Heart right ventricle (tissue), 16 donors: ENCODE results near the gene NFAM1. TPM values are rescaled to one million over a fixed set of nuclear protein-coding genes. Genes with fewer than 3 reads are reported as not detected.

ENCODE experiments used
- ATAC-seq, 8 donors: fragments of 200-7000 bp; cut with Tn5 transposase; one replicate each; pipeline ENCODE4 v1.9.1; 2020; ENCODE audit warnings: mild to moderate bottlenecking in 8 of 8, moderate library complexity in 8 of 8, moderate number of reproducible peaks in 1 of 8
- DNase-seq, 2 donors: peaks; one replicate each; pipeline ENCODE4 v3.0.0-alpha.2; 2020
- H3K27ac ChIP-seq, 10 donors: fragments of 200-600 bp; sonication (generic) in 2 of 10; one replicate each; pipeline versions ENCODE4 v1.5.0 to v1.8.0; 2020 to 2022; ENCODE audit warnings: mild to moderate bottlenecking in 3 of 10
- H3K27me3 ChIP-seq, 7 donors: fragments of 200-600 bp; one replicate each; pipeline ENCODE4 v1.8.0; 2021 to 2022; ENCODE audit warnings: mild to moderate bottlenecking in 2 of 7
- H3K36me3 ChIP-seq, 9 donors: fragments of 200-600 bp; sonication (generic) in 1 of 9; one replicate each; pipeline versions ENCODE4 v1.5.0 to v1.8.0; 2020 to 2022; ENCODE audit warnings: mild to moderate bottlenecking in 2 of 9
- H3K4me1 ChIP-seq, 9 donors: fragments of 200-600 bp; sonication (generic) in 1 of 9; one replicate each; pipeline versions ENCODE4 v1.5.0 to v1.8.0; 2020 to 2022; ENCODE audit warnings: mild to moderate bottlenecking in 4 of 9
- H3K4me3 ChIP-seq, 10 donors: fragments of 200-600 bp; sonication (generic) in 2 of 10; one replicate each; pipeline versions ENCODE4 v1.5.0 to v1.8.0; 2020 to 2022; ENCODE audit warnings: mild to moderate bottlenecking in 7 of 10, moderate library complexity in 2 of 10
- H3K9me3 ChIP-seq, 11 donors: fragments of 200-600 bp in 10 of 11; sonication (generic) in 2 of 11; one replicate each; pipeline versions ENCODE4 v1.5.0 to v1.8.0; 2013 to 2022; ENCODE audit warnings: mild to moderate bottlenecking in 2 of 11, control low read depth in 1 of 11, moderate library complexity in 1 of 11
- WGBS, 2 donors: extraction: QIAGEN DNeasy Blood & Tissue Kit; methylation state at CpG; one replicate each; pipeline ENCODE4 v1.1.7; 2013; ENCODE audit warnings: inconsistent platforms in 1 of 2; 5-methylcytosine and 5-hydroxymethylcytosine counted together
- intact Hi-C, 10 donors: fragments of 100-400 bp; cut with DNase I; formaldehyde crosslinking; loops; one replicate each; pipeline versions ENCODE4 v1.11.1 to v1.14.2; 2022
- polyA plus RNA-seq, 2 donors: library from polyadenylated mRNA; stranded (reverse); fragments of 200-250 nt; gene quantifications; one replicate each; pipeline ENCODE4 v1.2.3, GENCODE V29; 2013
- total RNA-seq, 10 donors: library from RNA; stranded (reverse); fragmentation: NEBNext Ultra II Directional in 3 of 10; extraction: Animal tissue kit (Norgen Biotek cat#: 25700) in 3 of 10; gene quantifications; one replicate each; pipeline versions ENCODE4 v1.2.1 to v1.2.4, GENCODE V29; 2021 to 2023
- TF ChIP-seq, protein P1 (sequence below), 9 donors: fragments of 200-600 bp; sonication (generic) in 2 of 9; IDR thresholded peaks; one replicate each; pipeline versions ENCODE4 v1.5.0 to v1.8.0; 2021 to 2022; ENCODE audit warnings: antibody characterized with exemption in 9 of 9, mild to moderate bottlenecking in 5 of 9, moderate library complexity in 1 of 9
- donor health status: Arrhythmogenic right ventricular cardiomyopathy.
- donor health status: ischemic (EF 13 %, LVEDD 7.1; RV severe dilation, severe dysfunction).
- donor health status: healthy with polysubstance abuse.
- donor health status: DM: no; HTN: yes; CAD: no.
- donor health status: DM: no; HTN: no; CAD: no.
- donor health status: ischemic (EF 25% LVEDD 6.9; RV normal size, moderate dysfunction).
- donor health status: ischemic (EF 25% LVEDD 5.7; RV mildly dilated, moderate dysfunction).
- donor health status: healthy.
- donor health status: DM: yes; HTN: yes; CAD: no.
- donor health status: Ischemic cardiomyopathy.
- donor health status: ischemic (EF 35%, LVEDD 5.7; RV mildly dilated, moderate dysfunction).
- donor health status: nonischemic (EF 11% LVEDD 7.7; RV severe dilation, severe dysfunction).
- donor health status: DM: yes; HTN: yes; CAD: no.
- donor health status: PGD.
- donor health status: ischemic (EF 29% LVEDD 5.4; RV normal size, mild dysfunction).
- donor health status: nonischemic (EF 23%, LVEDD 6.1; RV moderate dilation, normal function).

NFAM1 gene
- total and polyA plus RNA-seq, 12 donors, result 0.38 to 6.4 (median 1.4) TPM

DNA sequence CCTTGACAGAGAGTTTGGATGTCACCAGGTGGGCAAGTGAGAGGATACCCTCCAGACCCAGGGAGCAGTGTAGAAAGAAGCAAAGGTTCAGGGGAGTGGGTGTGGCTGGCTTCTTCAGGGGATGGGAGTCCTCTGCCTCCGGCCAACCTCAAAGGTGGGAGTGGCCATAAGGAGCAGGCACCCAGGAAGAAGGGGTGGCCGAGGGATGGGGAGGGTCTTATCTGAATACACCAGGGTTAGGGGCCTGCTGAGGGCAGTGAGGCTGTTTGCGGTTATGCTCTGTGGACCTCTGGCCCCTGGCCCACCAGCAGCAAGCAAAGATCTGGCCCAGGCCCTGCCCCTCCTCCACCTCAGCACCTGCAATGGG, 6.2 kb downstream of the NFAM1 start:
- Histone ChIP-seq H3K4me3 (no peak overlapping the region), H3K9me3 (no peaks in the 10 kb centered on the region), H3K27me3 (peaks cover 0 to 50% (median 21%) of the 10 kb centered on the region in 7 donors), H3K27ac (no peak overlapping the region), H3K4me1 (peaks cover 0 to 17% (median 0%) of the 10 kb centered on the region in 9 donors), H3K36me3 (no peaks in the 10 kb centered on the region)
- intact Hi-C loops, result no loop called here
- TF ChIP-seq, protein P1, sequence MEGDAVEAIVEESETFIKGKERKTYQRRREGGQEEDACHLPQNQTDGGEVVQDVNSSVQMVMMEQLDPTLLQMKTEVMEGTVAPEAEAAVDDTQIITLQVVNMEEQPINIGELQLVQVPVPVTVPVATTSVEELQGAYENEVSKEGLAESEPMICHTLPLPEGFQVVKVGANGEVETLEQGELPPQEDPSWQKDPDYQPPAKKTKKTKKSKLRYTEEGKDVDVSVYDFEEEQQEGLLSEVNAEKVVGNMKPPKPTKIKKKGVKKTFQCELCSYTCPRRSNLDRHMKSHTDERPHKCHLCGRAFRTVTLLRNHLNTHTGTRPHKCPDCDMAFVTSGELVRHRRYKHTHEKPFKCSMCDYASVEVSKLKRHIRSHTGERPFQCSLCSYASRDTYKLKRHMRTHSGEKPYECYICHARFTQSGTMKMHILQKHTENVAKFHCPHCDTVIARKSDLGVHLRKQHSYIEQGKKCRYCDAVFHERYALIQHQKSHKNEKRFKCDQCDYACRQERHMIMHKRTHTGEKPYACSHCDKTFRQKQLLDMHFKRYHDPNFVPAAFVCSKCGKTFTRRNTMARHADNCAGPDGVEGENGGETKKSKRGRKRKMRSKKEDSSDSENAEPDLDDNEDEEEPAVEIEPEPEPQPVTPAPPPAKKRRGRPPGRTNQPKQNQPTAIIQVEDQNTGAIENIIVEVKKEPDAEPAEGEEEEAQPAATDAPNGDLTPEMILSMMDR (IDR thresholded peaks at IDR 0.05), result no peak
- WGBS, 2 donors, result 82 to 89% methylated on average over 3 of the region's 3 CpGs
- ATAC-seq, result no peak
- no peak for DNase-seq

GRCh38 chr22:42425337-42425988, 6.7 kb downstream of the NFAM1 start:
- Histone ChIP-seq H3K9me3 (no peaks in the 10 kb centered on the region), H3K36me3 (no peaks in the 10 kb centered on the region), H3K27me3 (peaks cover 0 to 45% (median 18%) of the 10 kb centered on the region in 7 donors), H3K27ac (no peak overlapping the region), H3K4me1 (peaks cover 0 to 13% (median 0%) of the 10 kb centered on the region in 9 donors), H3K4me3 (no peak overlapping the region)
- intact Hi-C loops, result no loop called here
- 53 to 66% methylated on average over 11 to 12 of the region's 12 CpGs for WGBS, 2 donors
- ATAC-seq (peak in 7 of 8 donors; percentile 44 to 73 (median 64)), DNase-seq (no peak)
- TF ChIP-seq, protein P1 (IDR thresholded peaks at IDR 0.05), result no peak

- Histone ChIP-seq H3K27me3 (peaks cover 0 to 20% (median 7%) of the 10 kb centered on the region in 7 donors), H3K9me3 (no peaks in the 10 kb centered on the region), H3K36me3 (no peaks in the 10 kb centered on the region), H3K4me1 (peaks cover 0 to 20% (median 0%) of the 10 kb centered on the region in 9 donors), H3K4me3 (no peak overlapping the region), H3K27ac (peak overlapping the region in 1 of 10 donors; percentile 60)
- ATAC-seq, result peak in 7 of 8 donors; percentile 26 to 71 (median 39)
- no peak for DNase-seq
- intact Hi-C loops, result no loop called here
- WGBS, 2 donors, result 63 to 72% methylated on average over 18 of the region's 18 CpGs
- TF ChIP-seq, protein P1 (IDR thresholded peaks at IDR 0.05), result no peak
These were observed 12.8 kb downstream of the NFAM1 start for GRCh38 chr22:42419243-42419881.

- H3K4me1 ChIP-seq, result peaks cover 0 to 20% (median 0%) of the 10 kb centered on the region in 9 donors
- peak overlapping the region in 1 of 10 donors; percentile 60 for H3K27ac ChIP-seq
- TF ChIP-seq, protein P1 (IDR thresholded peaks at IDR 0.05), result no peak
- peak in 4 of 8 donors; percentile 19 to 59 (median 30) for ATAC-seq
- WGBS, 2 donors, result 70 to 74% methylated on average over 12 of the region's 12 CpGs
- H3K27me3 ChIP-seq, result peaks cover 0 to 20% (median 7%) of the 10 kb centered on the region in 7 donors
- H3K36me3 ChIP-seq, result no peaks in the 10 kb centered on the region
- no peak for DNase-seq
- H3K9me3 ChIP-seq, result no peaks in the 10 kb centered on the region
- H3K4me3 ChIP-seq, result no peak overlapping the region
- intact Hi-C loops, result no loop called here
These were observed 13.4 kb downstream of the NFAM1 start for GRCh38 chr22:42418811-42419242.
